HG03354 (cell line): ENCODE data around the gene HSPA6.
"Not testable (repeated sequence)": the region's sequence is repeated elsewhere in the genome, so short reads cannot be mapped to it uniquely, and the experiment has no call there.

ENCODE experiments used
- ATAC-seq: cut with Tn5 transposase; IDR thresholded peaks from one replicate; pipeline ENCODE4 v1.9.1; 2021; ENCODE audit warnings: mild to moderate bottlenecking; ENCODE audit not compliant: unreplicated experiment, poor library complexity, severe bottlenecking

The HSPA6 gene

DNA sequence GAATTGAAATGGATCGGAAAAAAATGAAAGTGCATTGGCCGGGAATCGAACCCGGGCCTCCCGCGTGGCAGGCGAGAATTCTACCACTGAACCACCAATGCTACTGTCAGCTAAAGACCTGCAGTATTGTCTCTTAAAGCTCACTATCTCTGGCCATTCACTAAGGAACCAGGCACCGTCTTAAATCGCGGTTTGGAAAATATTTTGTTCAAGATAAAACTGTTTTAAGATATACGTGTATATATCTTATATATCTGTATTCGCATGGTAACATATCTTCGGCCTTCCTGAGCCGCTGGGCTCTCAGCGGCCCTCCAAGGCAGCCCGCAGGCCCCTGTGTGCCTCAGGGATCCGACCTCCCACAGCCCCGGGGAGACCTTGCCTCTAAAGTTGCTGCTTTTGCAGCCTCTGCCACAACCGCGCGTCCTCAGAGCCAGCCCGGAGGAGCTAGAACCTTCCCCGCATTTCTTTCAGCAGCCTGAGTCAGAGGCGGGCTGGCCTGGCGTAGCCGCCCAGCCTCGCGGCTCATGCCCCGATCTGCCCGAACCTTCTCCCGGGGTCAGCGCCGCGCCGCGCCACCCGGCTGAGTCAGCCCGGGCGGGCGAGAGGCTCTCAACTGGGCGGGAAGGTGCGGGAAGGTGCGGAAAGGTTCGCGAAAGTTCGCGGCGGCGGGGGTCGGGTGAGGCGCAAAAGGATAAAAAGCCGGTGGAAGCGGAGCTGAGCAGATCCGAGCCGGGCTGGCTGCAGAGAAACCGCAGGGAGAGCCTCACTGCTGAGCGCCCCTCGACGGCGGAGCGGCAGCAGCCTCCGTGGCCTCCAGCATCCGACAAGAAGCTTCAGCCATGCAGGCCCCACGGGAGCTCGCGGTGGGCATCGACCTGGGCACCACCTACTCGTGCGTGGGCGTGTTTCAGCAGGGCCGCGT is at the start of gene HSPA6:
TSS of gene HSPA6 (plus strand) at position 724 of the 925 bp plus-strand sequence. CDS start at position 843, 119 bp downstream.
- ATAC-seq = peak; percentile 69

DNA sequence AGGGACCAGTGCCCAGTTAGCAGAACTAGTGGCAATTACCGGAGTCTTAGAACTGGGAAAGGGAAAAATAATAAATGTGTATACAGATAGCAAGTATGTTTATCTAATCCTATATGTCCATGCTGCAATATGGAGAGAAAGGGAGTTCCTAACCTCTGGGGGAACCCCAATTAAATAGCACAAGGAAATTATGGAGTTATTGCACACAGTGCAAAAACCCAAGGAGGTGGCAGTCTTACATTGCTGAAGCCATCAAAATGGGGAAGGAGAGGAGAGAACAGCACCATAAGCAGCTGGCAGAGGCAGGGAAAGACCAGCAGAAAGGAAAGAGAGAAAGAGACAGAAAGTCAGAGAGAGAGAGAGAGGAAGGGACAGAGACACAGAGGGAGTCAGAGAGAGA is 46.6 kb upstream of the HSPA6 start:
- not testable (repeated sequence) for ATAC-seq

DNA sequence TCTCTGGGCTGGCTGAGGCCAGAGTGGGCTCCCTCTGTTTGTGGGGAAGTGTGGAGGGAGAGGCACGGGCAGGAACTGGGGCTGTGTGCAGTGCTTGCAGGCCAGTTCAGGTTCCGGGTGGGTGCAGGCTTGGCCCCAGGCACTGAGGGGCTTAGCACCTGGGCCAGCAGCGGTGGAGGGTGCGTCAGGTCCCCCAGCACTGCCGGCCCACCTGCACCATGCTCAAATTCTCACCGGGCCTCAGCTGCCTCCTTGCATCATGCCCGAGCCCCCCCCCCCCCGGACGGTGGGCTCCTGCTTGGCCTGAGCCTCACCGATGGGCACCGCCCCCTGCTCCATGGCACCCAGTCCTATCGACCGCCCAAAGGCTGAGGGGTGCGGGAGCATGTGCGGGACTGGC is 45.4 kb upstream of the HSPA6 start:
- no peak for ATAC-seq

DNA sequence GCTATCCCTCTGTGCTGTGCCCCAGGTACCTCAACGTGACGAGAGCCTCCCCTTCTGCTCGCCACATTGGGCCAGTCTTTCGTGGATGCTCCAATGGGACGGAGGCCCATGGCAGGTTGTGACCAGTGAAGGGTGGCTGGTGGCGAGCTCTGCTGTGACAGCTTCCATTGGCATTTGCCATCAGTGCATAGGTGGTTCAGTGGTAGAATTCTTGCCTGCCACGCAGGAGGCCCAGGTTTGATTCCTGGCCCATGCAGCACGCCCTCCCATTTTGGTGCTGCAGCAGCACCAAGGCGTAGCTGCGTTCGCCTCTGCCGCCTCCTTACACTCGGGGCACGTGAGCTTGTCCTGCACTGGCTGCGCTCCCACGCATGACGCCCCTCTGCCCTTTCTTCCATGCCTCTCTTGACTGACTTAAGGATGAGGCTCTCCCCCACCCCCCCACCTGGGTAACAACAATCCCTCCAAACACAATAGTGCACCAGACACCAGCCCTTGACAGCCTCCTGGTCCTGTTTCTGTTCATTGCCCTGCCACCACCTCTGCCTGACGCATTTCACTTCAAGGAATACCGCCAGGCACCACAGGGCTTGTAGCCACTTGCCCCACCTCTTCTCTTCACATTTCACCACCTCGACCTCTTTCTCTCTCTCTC is 43.8 kb upstream of the HSPA6 start:
- ATAC-seq = no peak

GRCh38 chr1:161481624-161482392 is 42.5 kb upstream of the HSPA6 start:
- no peak for ATAC-seq

- ATAC-seq = no peak
These were observed 41.7 kb upstream of the HSPA6 start for GRCh38 chr1:161482610-161483009.

DNA sequence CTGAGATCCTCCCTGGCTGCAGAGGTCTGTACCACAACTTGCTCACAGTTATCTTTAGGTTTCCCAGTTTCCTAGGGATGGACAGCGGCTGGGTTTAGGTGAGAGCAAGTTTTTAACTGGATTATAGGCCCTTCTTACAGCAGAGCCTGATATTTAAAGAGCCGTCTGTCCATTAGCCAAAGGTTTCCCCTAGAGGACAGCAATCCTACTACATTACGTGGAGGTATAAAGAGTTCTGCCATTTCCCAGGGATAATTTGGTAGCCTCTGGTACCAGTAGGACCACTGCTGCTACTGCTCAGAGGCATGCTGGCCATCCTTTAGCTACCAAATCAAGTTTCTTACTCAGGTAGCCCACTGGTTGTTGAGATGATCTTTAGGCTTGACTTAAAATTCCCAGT is 41.0 kb upstream of the HSPA6 start:
- no peak for ATAC-seq

- ATAC-seq = no peak
These were observed 39.7 kb upstream of the HSPA6 start for GRCh38 chr1:161484613-161485012.

DNA sequence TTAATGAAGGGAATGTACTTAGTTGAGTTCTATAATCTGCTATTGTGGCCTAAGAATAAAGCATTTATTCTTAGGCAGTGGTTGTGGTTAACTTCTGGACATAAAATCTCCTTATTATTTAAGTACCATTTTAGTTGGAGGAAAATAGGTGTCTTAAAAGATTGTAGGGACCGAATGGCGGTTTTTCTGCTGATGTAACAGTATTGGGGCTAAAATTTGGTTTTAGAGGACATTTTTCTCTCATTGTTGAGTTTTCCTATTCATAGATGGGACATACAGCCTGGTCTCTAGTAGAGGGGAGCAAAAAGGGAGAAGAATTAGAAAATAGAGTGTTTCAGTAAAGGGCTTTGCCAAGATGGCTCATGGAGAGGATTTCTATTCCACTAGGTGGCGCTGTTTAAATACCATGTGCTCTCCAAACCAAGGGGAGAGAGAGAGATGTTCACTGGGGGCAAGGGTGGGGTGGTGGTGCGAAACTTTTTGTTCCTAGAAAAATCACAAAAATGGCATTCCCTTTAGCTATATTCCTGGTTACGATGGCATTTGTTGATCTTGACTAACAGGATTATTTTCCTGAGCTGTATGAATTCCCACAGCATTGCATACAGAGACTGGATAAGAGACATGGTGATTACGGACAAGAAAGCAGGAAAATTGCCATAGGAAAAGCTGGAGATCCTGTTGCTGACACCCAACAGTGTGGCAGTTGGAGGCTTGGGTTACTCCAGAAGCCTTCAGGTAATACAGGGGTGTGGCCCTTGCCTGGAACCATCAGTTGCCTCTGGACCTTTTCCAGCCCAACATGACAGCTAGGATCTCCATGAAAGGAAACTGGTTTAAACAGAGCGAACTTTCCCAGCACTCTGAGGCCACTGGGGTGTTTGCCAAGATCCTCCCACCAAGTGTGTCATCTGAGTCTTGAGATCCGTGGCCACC is 37.3 kb upstream of the HSPA6 start:
- no peak for ATAC-seq

DNA sequence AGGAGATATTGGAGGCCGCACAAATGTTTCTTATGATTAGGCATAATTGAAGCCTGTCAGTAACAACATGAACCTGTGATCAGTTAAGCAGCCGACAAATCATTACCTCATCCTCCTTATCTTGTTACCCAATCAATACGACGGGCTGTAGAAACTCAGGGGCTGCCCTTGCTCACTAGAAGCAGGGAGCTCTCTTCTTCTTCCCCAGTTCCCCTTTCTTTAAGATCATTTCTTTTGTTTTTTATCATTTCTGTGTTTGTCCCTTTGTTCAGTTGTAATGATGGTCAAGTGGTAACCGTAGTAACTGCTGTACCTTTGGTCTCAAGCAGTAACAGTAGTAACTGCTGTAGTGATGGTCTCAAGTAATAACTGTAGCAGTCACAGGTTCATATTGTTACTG is 32.9 kb upstream of the HSPA6 start:
- ATAC-seq = no peak

DNA sequence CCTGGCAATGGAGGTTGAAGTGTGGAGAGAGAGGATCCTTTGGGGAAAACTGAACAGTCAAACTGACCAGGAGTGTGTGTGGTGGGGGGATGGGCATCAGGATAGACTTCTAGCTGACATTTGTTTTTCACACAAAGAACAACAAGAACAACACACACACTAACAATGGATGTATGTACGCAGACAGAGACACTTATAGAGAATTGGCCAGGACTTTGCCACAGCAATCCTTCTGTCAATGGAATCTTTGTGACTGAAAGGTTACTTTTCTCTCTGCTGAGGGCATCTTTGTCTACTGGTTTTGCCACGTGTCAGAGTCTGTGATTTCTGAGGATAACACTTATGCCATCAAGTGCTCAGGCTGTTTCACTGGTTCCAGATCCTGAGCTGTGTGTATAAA is 31.5 kb upstream of the HSPA6 start:
- ATAC-seq = no peak

GRCh38 chr1:161494091-161494735 is 30.1 kb upstream of the HSPA6 start:
- ATAC-seq = no peak

GRCh38 chr1:161495490-161495889 is 28.9 kb upstream of the HSPA6 start:
- ATAC-seq = no peak

DNA sequence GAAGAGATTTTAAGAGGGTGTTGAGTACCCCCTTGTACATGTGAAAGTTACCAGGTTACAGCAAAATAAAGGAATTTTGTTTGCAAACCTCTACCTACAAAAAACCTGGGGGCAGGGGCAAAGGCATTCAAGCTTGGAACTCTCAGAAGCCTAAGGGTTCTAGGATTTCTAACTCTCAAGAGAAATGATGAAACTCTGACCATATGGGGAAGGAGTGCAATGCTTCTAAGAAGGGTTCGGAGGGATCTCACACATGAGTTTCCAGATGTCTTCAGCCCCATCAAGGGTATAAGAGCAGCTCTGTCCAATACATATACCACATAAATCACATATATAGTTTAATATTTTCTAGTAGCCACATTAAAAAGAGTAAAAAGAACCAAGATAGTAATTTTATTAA is 26.4 kb upstream of the HSPA6 start:
- no peak for ATAC-seq

DNA sequence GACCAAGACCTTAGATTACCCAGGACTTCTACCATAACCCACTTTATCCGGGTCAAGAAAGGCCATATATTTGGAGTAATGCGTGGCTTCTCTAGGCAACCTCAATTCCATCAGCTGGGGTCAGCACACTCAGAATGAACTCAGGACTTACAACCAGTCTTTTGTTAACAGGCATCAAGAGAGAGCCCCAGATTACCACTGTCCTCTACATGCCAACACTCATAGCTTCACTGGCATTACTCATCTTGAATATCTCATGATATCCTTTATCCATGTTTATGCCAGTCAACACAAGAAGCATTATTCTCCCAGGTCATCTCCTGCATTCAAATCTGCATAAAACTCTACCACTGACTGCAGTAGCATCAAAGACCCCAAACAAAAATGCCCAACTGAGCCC is 25.7 kb upstream of the HSPA6 start:
- no peak for ATAC-seq

DNA sequence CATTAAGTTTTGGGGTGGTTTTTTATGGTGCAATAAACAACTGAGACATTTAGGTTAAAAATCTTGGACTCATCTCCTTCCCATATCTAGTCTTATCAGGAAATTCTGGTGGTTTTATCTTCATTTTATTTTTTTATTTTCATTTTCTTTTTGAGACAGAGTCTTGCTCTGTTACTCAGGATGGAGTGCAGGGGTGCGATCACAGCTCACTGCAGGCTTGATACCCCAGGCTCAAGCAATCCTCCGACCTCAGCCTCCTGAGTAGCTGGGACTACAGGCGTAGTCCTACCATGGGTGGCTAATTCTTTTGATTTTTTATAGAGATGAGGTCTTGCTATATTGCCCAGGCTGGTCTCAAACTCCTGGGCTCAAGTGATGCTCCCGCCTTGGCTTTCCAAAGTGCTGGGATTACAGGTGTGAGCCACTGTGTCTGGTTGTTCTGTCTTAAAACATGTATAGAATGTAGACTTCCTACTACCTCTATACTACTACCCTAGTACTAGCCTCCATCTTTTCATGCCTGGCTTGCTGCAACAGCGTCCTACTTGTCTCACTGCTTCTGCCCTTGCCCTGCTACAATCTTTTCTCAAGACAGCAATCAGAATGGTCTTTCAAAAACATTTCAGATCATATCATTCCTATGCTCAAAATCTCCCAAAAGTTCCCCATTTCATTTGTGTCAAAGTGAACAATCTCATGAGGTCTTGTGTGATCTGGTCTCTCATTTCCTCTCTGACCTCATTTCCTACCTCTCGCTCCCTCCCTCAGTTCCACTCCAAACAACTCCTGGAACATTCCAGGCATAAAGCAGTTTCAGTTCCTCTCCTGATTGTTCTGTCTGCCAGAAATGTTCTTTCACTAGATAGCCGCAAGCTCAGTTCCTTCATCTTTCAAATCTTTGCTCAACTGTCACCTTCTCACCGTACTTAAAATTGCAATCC is 25.0 kb upstream of the HSPA6 start:
- ATAC-seq = no peak

DNA sequence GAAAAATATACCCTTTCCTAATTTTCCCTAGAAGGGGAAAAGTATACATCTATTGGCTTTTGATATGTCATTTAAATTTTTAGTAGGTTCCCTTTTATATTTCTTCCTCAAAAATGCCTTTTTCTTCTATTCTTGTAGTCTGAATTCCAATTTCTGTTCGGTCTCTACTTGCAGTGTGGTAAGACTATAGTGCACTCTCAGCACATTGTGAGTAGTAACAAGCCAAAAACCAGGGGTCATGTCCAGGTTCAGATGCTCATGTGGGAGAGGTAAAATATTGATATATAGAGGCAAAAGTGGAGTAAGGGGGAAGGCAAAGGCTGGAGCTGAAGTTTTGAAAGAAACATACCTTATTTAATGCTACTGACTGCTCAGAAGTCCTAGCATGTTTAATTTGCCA is 23.1 kb upstream of the HSPA6 start:
- no peak for ATAC-seq

- ATAC-seq = no peak
These were observed 22.2 kb upstream of the HSPA6 start for GRCh38 chr1:161502181-161502580.
